Kidney (tissue), 14 donors: ENCODE data around the gene SEPTIN10. TPM values are rescaled to one million over a fixed set of nuclear protein-coding genes. Genes with fewer than 3 reads are reported as not detected.

Experiments used
- DNase-seq, 5 donors: peaks; one replicate each; pipeline ENCODE4 v3.0.0-alpha.2; 2013 to 2020
- FAIRE-seq: peaks from 2 replicates; lab custom pipeline; 2012; peaks lifted over from hg19 to GRCh38; lab: Jason Lieb, UNC
- H3K27ac ChIP-seq, 2 donors: one replicate each; pipeline ENCODE4 v1.7.0; 2013; ENCODE audit warnings: low read depth in 2 of 2, low read length in 2 of 2, inconsistent platforms in 1 of 2
- H3K27me3 ChIP-seq: one replicate; pipeline ENCODE4 v1.7.1; 2013; ENCODE audit warnings: low read length, inconsistent platforms; ENCODE audit not compliant: control insufficient read depth, insufficient read depth
- H3K36me3 ChIP-seq, 3 donors: one replicate each; pipeline versions ENCODE4 v1.7.0 to v1.7.1; 2013; ENCODE audit warnings: low read length in 3 of 3, control low read depth in 1 of 3, inconsistent platforms in 1 of 3; ENCODE audit not compliant: insufficient read depth in 3 of 3, control insufficient read depth in 2 of 3
- H3K4me1 ChIP-seq, 3 donors: one replicate each; pipeline versions ENCODE4 v1.7.0 to v1.7.1; 2013; ENCODE audit warnings: low read length in 3 of 3, inconsistent platforms in 1 of 3, low read depth in 1 of 3; ENCODE audit not compliant: control insufficient read depth in 2 of 3, insufficient read depth in 2 of 3
- H3K4me3 ChIP-seq, 3 donors: one replicate each; pipeline versions ENCODE4 v1.7.0 to v1.8.1; 2013; ENCODE audit warnings: low read length in 3 of 3, control low read depth in 1 of 3, inconsistent platforms in 1 of 3
- H3K9ac ChIP-seq, 3 donors: one replicate each; pipeline versions ENCODE4 v1.7.0 to v1.7.1; 2013; ENCODE audit warnings: low read length in 3 of 3, control low read depth in 1 of 3, inconsistent platforms in 1 of 3
- H3K9me3 ChIP-seq, 3 donors: one replicate each; pipeline versions ENCODE4 v1.7.0 to v1.7.1; 2013; ENCODE audit warnings: low read length in 3 of 3, control low read depth in 1 of 3, inconsistent platforms in 1 of 3; ENCODE audit not compliant: control insufficient read depth in 2 of 3, insufficient read depth in 1 of 3
- intact Hi-C: fragments of 100-400 bp; cut with DNase I; formaldehyde crosslinking; loops from one replicate; pipeline ENCODE4 v1.11.1; 2022
- polyA plus RNA-seq: library from polyadenylated mRNA; stranded (reverse); fragments of 350-450 nt; fragmentation: Illumina TruSeq; extraction: RNeasy Lipid Tissue Mini Kit (QIAGEN cat#74804); gene quantifications from one replicate; pipeline ENCODE4 v1.2.3, GENCODE V29; 2014; ENCODE audit warnings: low read depth, low replicate concordance; ENCODE audit not compliant: insufficient read depth
- total RNA-seq: library from RNA; stranded (reverse); fragmentation: NEBNext Ultra II Directional; extraction: Animal tissue kit (Norgen Biotek cat#: 25700); gene quantifications from one replicate; pipeline ENCODE4 v1.2.1, GENCODE V29; 2021
- TF ChIP-seq, protein P1 (sequence below): IDR thresholded peaks from 3 replicates; pipeline ENCODE4 v1.5.1; 2012; ENCODE audit warnings: mild to moderate bottlenecking, moderate library complexity, borderline replicate concordance; ENCODE audit not compliant: insufficient read depth; ENCODE audit errors: extremely low read depth
- donor health status: control.
- donor health status: control.
- donor health status: control.
- donor health status: control.
- donor health status: control.
- donor health status: DM: yes; HTN: yes; CAD: no.
- donor health status: Normal renal cell carcinoma (clear cell type).

The SEPTIN10 gene
- total and polyA plus RNA-seq, 2 donors from 2014 or later = 20.8 to 80.7 TPM

DNA sequence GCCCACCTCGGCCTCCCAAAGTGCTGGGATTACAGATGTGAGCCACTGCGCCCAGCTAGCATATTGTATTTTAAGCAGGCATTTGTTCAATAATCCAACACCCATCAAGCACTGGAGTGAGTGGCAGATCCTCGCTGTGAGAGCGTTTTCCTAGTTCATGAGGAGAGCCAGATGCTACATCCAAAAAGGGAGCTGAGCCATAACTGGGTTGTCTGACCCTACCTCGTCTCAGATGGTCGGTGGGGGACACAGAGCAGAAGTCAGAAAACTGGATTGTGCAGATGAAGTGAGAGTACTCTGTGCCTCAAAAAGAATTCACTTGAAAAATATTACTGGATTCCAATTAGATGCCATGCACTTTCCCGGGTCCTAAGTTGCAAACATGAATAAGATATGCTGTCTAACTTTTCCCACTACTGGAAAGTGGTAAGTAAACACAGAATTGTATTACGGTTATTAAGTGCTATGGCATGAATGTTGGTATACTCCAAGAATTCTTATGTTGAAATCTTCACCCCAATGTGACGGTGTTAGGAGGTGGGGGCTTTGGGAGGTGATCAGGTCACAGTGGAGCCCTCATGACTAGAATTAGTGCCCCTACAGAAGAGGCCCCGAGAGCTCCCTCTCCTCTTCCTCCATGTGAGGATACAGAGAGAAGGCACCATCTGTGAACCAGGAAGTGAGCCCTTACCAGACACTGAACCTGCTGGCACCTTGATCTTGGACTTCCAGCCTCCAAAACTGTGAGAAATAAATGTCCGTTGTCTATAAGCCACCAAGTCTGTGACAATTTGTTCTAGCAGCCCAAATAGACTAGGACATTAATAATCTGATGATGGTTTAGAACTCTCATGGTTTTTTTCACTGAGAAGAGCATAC, 21.9 kb upstream of the SEPTIN10 start:
- no peaks in the 10 kb centered on the region for H3K27me3 ChIP-seq
- H3K4me1 ChIP-seq = no peaks in the 10 kb centered on the region
- TF ChIP-seq, protein P1, sequence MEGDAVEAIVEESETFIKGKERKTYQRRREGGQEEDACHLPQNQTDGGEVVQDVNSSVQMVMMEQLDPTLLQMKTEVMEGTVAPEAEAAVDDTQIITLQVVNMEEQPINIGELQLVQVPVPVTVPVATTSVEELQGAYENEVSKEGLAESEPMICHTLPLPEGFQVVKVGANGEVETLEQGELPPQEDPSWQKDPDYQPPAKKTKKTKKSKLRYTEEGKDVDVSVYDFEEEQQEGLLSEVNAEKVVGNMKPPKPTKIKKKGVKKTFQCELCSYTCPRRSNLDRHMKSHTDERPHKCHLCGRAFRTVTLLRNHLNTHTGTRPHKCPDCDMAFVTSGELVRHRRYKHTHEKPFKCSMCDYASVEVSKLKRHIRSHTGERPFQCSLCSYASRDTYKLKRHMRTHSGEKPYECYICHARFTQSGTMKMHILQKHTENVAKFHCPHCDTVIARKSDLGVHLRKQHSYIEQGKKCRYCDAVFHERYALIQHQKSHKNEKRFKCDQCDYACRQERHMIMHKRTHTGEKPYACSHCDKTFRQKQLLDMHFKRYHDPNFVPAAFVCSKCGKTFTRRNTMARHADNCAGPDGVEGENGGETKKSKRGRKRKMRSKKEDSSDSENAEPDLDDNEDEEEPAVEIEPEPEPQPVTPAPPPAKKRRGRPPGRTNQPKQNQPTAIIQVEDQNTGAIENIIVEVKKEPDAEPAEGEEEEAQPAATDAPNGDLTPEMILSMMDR = no peak
- intact Hi-C loops = no loop called here
- H3K9ac ChIP-seq = no peak overlapping the region
- no peak for FAIRE-seq
- H3K27ac ChIP-seq = no peak overlapping the region
- H3K4me3 ChIP-seq = no peak overlapping the region
- H3K9me3 ChIP-seq = no peaks in the 10 kb centered on the region
- H3K36me3 ChIP-seq = no peaks in the 10 kb centered on the region
- no peak for DNase-seq

DNA sequence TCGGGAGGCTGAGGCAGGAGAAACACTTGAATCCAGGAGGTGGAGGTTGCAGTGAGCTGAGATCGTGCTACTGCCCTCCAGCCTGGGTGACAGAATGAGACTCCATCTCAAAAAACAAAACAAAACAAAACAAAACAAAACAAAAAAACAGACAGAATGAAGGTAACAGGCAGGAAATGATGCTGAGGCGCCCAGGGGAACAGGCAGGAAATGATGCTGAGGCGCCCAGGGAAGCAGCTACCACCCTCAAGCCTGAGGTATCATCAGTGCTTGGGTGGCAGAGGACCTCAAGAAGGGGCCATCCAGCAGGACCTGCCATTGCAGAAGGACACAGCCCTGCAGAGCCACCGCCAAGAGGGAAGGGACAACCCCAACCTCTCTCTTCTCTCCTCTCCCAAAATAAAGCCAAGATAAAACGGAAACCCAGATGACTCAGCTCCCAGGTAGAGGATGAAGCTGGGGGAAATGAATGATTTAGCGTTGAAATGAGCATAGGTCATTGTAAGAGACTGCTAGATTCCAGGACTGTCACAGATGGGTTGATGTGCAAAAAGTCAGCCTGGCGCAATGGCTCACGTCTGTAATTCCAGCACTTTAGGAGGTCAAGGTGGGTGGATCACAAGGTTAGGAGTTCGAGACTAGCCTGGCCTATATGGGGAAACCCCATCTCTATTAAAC, 19.7 kb upstream of the SEPTIN10 start:
- Histone ChIP-seq H3K9me3 (no peaks in the 10 kb centered on the region), H3K36me3 (no peaks in the 10 kb centered on the region), H3K4me3 (no peak overlapping the region), H3K4me1 (no peaks in the 10 kb centered on the region), H3K27ac (no peak overlapping the region), H3K27me3 (no peaks in the 10 kb centered on the region), H3K9ac (no peak overlapping the region)
- intact Hi-C loops = no loop called here
- no peak for FAIRE-seq
- TF ChIP-seq, protein P1 = no peak
- no peak for DNase-seq

DNA sequence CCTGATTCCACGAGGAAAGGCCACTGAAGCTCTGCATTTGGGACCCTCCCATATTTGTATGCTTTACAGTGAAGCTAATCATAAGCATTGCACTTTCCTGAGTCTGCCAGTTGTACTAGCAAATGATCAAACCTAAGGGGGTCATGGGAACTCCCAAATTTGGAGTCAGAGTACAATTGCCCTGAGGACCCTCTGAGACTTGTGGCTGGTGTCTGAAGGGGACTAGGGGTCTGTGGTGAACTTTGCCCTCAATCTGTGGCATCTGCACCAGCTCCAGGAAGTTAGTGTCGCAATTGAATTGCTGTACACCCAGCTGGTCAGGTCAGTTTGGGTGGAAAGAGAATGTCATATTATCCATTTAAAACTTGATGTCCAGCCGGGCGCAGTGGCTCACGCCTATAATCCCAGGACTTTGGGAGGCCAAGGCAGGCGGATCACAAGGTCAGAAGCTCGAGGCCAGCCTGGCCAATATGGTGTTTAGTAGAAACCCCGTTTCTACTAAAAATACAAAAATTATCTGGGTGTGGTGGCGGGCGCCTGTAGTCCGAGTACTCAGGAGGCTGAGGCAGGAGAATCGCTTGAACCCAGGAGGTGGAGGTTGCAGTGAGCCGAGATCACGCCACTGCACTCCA, 18.5 kb upstream of the SEPTIN10 start:
- H3K27ac ChIP-seq = no peak overlapping the region
- H3K36me3 ChIP-seq = no peaks in the 10 kb centered on the region
- no peaks in the 10 kb centered on the region for H3K4me1 ChIP-seq
- TF ChIP-seq, protein P1 = no peak
- FAIRE-seq (no peak), DNase-seq (no peak)
- intact Hi-C loops = no loop called here
- no peak overlapping the region for H3K9ac ChIP-seq
- no peaks in the 10 kb centered on the region for H3K9me3 ChIP-seq
- no peaks in the 10 kb centered on the region for H3K27me3 ChIP-seq
- H3K4me3 ChIP-seq = no peak overlapping the region
